Measurements from ENCODE around the gene M1AP. TPM values are rescaled to one million over a fixed set of nuclear protein-coding genes. Genes with fewer than 3 reads are reported as not detected.
A peak's percentile ranks its signal among the peaks of the same experiment; 100 is the strongest.

M1AP gene
- polyA plus RNA-seq, 1 donor (not counting 4 experiments of a cell fraction or from before 2014, with no cell fraction given) = 0.21 TPM

DNA sequence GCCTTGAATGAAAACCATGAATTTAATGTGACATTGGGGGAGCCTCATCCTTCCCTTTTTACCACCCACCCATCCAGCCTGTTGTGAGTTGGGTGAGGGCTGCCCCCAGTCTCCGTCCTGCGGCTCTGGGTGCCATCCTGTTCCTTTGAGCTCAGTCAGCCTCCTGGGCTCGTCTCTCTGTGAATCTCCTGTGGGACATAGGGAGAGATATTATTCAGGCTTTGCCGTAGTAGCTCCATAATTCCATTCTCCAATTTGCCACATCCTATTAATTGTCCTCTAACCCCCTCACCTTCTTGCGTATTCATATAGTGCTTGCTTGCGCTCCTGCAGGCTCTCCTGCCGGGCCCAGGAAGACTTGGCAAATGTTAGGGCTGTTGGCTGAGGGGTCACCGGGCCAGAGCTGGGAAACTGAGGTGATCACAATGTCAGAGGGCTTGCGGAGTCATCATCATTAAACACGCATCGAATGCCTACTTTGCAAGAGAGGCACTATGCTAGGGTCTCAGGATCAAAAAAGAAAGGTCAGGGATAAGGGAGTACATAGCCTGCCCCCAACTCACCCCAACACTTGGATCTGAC, 121.4 kb downstream of the M1AP start:
- H3K27ac ChIP-seq (ENCODE audit: control insufficient read depth, insufficient read depth, low read length) = no peak overlapping the region
- H4K20me1 ChIP-seq (ENCODE audit: control insufficient read depth, extremely low read depth, insufficient read depth, low read length) = no peaks in the 10 kb centered on the region
- H3K9ac ChIP-seq (ENCODE audit: control insufficient read depth, extremely low read depth, insufficient read depth, low read length) = no peak overlapping the region
- dilution Hi-C loops (cut with MboI; ENCODE audit: extremely low pct_ligation_motif_present, low sequenced_read_pairs) = no loop called here
- FAIRE-seq = no peak
- H3K9me3 ChIP-seq (ENCODE audit: control insufficient read depth, low read depth, low read length) = no peaks in the 10 kb centered on the region
- H3K27me3 ChIP-seq (ENCODE audit: control insufficient read depth, extremely low read depth, insufficient read depth, low read length) = no peaks in the 10 kb centered on the region
- no peaks in the 10 kb centered on the region for H3K9me1 ChIP-seq (ENCODE audit: control insufficient read depth, extremely low read depth, insufficient read depth, low read length)
- H3K79me2 ChIP-seq (ENCODE audit: control insufficient read depth, insufficient read depth, low read length) = peaks cover 36% of the 10 kb centered on the region
- no peak overlapping the region for H2AFZ ChIP-seq (ENCODE audit: control insufficient read depth, low read length)
- no peak for DNase-seq (ENCODE audit: low read depth, low spot score)
- peaks cover 36% of the 10 kb centered on the region for H3K4me1 ChIP-seq (ENCODE audit: control insufficient read depth, extremely low read depth, insufficient read depth, low read length)
- H3K36me3 ChIP-seq (ENCODE audit: control insufficient read depth in 2 of 2, extremely low read depth in 1 of 2, insufficient read depth in 2 of 2, low read length in 2 of 2) = peaks cover 16 to 33% of the 10 kb centered on the region in 2 experiments
- TF ChIP-seq EZH2 (IDR thresholded peaks at IDR 0.05; ENCODE audit: low read length) = no peak
- H3K4me3 ChIP-seq (ENCODE audit: control insufficient read depth in 2 of 3, extremely low read depth in 1 of 3, insufficient read depth in 2 of 3, low read depth in 1 of 3, low read length in 3 of 3) = no peak overlapping the region
- peak overlapping the region; percentile 56 for H3K4me2 ChIP-seq (ENCODE audit: control insufficient read depth, extremely low read depth, insufficient read depth, low read depth, low read length)

DNA sequence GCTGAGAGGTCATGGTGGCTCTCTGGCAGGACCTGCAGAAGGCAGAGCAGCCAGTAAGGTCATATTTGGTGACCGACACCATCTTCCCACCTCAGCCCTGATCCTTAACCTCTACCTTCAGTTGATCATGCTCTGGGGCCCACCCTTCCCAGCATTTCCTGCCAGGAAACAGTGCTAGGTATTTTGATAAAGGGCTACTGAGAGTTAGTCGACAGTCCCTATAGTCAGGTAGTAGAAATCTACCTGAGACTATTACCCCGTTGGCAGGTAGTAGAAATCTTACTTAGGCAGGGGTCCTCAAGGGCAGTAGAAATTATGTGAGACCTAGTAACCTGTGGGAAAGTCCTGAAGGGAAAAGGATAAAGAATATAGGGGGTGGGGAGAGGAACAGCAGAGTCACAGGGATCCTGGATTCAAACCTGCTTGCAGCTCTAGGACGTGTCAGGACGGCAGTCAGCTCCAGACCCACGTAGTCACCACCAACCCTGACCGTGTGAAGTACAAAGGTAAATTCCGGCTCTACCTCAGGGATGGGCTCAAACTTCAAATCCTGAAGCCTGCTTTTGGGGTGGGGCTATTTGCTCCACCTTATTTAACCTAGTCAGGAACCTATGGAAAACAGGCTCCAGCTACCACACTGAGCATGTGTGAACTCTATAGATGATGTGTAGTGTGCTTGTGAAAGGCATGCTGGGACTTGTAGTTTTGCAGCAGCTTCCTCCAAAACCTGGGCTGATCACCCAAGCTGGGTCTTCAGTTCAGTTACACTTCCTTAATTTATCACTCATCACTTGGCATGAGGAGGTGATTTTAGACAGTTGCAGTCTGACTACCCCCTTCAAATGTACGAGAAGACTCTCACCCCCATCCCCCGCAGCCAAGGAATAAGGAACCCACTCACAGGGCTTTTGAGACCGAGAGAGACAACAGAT, 122.1 kb downstream of the M1AP start, which contains the start of gene DQX1:
Gene DQX1 (minus strand): TSS at position 515 of the 932 bp plus-strand sequence. CDS start 502 bp downstream, at position 13.
- H3K9me3 ChIP-seq (ENCODE audit: control insufficient read depth, low read depth, low read length) = no peaks in the 10 kb centered on the region
- peaks cover 36% of the 10 kb centered on the region for H3K79me2 ChIP-seq (ENCODE audit: control insufficient read depth, insufficient read depth, low read length)
- peak within 1 kb of the TSS; percentile 11 to 51 (median 39) for H3K4me3 ChIP-seq (ENCODE audit: control insufficient read depth in 2 of 3, extremely low read depth in 1 of 3, insufficient read depth in 2 of 3, low read depth in 1 of 3, low read length in 3 of 3)
- no peaks in the 10 kb centered on the region for H3K27me3 ChIP-seq (ENCODE audit: control insufficient read depth, extremely low read depth, insufficient read depth, low read length)
- no peak for TF ChIP-seq EZH2 (IDR thresholded peaks at IDR 0.05; ENCODE audit: low read length)
- TF ChIP-seq, protein P1, sequence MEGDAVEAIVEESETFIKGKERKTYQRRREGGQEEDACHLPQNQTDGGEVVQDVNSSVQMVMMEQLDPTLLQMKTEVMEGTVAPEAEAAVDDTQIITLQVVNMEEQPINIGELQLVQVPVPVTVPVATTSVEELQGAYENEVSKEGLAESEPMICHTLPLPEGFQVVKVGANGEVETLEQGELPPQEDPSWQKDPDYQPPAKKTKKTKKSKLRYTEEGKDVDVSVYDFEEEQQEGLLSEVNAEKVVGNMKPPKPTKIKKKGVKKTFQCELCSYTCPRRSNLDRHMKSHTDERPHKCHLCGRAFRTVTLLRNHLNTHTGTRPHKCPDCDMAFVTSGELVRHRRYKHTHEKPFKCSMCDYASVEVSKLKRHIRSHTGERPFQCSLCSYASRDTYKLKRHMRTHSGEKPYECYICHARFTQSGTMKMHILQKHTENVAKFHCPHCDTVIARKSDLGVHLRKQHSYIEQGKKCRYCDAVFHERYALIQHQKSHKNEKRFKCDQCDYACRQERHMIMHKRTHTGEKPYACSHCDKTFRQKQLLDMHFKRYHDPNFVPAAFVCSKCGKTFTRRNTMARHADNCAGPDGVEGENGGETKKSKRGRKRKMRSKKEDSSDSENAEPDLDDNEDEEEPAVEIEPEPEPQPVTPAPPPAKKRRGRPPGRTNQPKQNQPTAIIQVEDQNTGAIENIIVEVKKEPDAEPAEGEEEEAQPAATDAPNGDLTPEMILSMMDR (optimal IDR thresholded peaks at IDR 0.05 in 1 of 3, IDR thresholded peaks at IDR 0.05 in 1 of 3, conservative IDR thresholded peaks at IDR 0.05 in 1 of 3; ENCODE audit: extremely low read depth in 1 of 3, insufficient read depth in 2 of 3, low read length in 3 of 3) = no peak
- DNase-seq (ENCODE audit: low read depth, low spot score) (peak; percentile 89), FAIRE-seq (peak; percentile 95)
- H4K20me1 ChIP-seq (ENCODE audit: control insufficient read depth, extremely low read depth, insufficient read depth, low read length) = no peaks in the 10 kb centered on the region
- H3K27ac ChIP-seq (ENCODE audit: control insufficient read depth, insufficient read depth, low read length) = peak within 1 kb of the TSS; percentile 78
- H3K4me2 ChIP-seq (ENCODE audit: control insufficient read depth, extremely low read depth, insufficient read depth, low read depth, low read length) = peak within 1 kb of the TSS; percentile 56
- H3K9me1 ChIP-seq (ENCODE audit: control insufficient read depth, extremely low read depth, insufficient read depth, low read length) = no peaks in the 10 kb centered on the region
- H3K4me1 ChIP-seq (ENCODE audit: control insufficient read depth, extremely low read depth, insufficient read depth, low read length) = peaks cover 33% of the 10 kb centered on the region
- H3K9ac ChIP-seq (ENCODE audit: control insufficient read depth, extremely low read depth, insufficient read depth, low read length) = peak within 1 kb of the TSS; percentile 62
- peaks cover 12 to 30% of the 10 kb centered on the region in 2 experiments for H3K36me3 ChIP-seq (ENCODE audit: control insufficient read depth in 2 of 2, extremely low read depth in 1 of 2, insufficient read depth in 2 of 2, low read length in 2 of 2)
- dilution Hi-C loops (cut with MboI; ENCODE audit: extremely low pct_ligation_motif_present, low sequenced_read_pairs) = no loop called here
- no peak within 1 kb of the TSS for H2AFZ ChIP-seq (ENCODE audit: control insufficient read depth, low read length)
